Measurements from ENCODE around the gene SNX32.

DNA sequence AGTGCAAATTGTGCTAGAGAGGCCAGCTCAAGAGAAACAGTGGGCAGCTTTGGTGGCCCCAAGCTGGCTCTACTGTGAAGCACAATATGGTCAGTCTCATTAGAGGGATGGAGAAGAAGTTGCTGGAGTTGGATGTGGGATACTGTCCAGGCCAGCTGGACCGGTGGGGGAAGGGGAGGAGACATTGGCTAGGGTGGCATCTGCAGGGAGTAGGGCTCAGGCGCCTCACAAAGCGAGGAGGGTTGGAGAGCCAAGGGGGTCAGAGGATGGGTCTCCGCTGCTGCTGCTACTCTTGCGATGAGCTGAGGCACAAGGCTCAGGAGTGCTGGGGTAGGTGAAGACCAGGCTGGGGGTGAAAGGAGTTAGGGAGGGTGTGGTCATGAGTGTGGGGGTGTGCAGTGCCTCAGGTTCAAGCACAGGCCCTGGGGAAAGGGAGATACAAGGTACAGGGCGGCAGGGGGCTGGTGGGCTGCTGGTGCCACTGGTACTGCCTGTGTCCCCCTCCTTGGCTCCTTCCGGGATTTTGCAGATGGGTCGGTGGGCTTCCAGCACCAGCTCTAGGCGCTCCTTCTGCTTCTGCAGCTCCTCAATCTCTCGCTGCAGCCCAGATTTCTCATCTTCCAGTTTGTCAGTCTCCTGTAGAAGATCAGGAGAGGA lies 59.0 kb downstream of the SNX32 start:
- TF ChIP-seq, protein P1, sequence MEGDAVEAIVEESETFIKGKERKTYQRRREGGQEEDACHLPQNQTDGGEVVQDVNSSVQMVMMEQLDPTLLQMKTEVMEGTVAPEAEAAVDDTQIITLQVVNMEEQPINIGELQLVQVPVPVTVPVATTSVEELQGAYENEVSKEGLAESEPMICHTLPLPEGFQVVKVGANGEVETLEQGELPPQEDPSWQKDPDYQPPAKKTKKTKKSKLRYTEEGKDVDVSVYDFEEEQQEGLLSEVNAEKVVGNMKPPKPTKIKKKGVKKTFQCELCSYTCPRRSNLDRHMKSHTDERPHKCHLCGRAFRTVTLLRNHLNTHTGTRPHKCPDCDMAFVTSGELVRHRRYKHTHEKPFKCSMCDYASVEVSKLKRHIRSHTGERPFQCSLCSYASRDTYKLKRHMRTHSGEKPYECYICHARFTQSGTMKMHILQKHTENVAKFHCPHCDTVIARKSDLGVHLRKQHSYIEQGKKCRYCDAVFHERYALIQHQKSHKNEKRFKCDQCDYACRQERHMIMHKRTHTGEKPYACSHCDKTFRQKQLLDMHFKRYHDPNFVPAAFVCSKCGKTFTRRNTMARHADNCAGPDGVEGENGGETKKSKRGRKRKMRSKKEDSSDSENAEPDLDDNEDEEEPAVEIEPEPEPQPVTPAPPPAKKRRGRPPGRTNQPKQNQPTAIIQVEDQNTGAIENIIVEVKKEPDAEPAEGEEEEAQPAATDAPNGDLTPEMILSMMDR (optimal IDR thresholded peaks at IDR 0.05 in 1 of 3, IDR thresholded peaks at IDR 0.05 in 1 of 3, conservative IDR thresholded peaks at IDR 0.05 in 1 of 3; ENCODE audit: extremely low read depth in 1 of 3, insufficient read depth in 2 of 3, low read length in 3 of 3), result no peak
- no peak for TF ChIP-seq EZH2 (IDR thresholded peaks at IDR 0.05; ENCODE audit: low read length)

Data from keratinocyte (primary cell).